Chondrocyte (in vitro differentiated cells): Measurements from ENCODE around the gene GALNTL6. TPM values are rescaled to one million over a fixed set of nuclear protein-coding genes. Genes with fewer than 3 reads are reported as not detected.
A peak's percentile ranks its signal among the peaks of the same experiment; 100 is the strongest.

Source experiments
- DNase-seq: peaks from one replicate; pipeline ENCODE4 v3.0.0; 2021; ENCODE audit warnings: mixed read lengths, low spot score
- H3K27ac Mint-ChIP-seq: one replicate; pipeline ENCODE4 v1.8.0; 2021; ENCODE audit warnings: mild to moderate bottlenecking, moderate library complexity, mixed read lengths; ENCODE audit not compliant: unreplicated experiment
- H3K27me3 Mint-ChIP-seq: 2 replicates; pipeline ENCODE4 v1.8.0; 2021; ENCODE audit warnings: low read depth, mixed read lengths
- H3K36me3 Mint-ChIP-seq: 2 replicates; pipeline ENCODE4 v1.8.0; 2021; ENCODE audit warnings: low read depth, mixed read lengths
- H3K4me1 Mint-ChIP-seq: 2 replicates; pipeline ENCODE4 v1.8.0; 2021; ENCODE audit warnings: low read depth, mild to moderate bottlenecking, mixed read lengths
- H3K4me3 Mint-ChIP-seq: one replicate; pipeline ENCODE4 v1.8.0; 2021; ENCODE audit warnings: mild to moderate bottlenecking, moderate library complexity, mixed read lengths; ENCODE audit not compliant: unreplicated experiment
- H3K9me3 Mint-ChIP-seq: 2 replicates; pipeline ENCODE4 v1.8.0; 2021; ENCODE audit warnings: low read depth, mixed read lengths
- total RNA-seq: library from RNA; stranded (reverse); gene quantifications from 3 replicates; pipeline ENCODE4 v1.2.1, GENCODE V29; 2021
- TF ChIP-seq, protein P1 (sequence below): fragments of 200-600 bp; sonication (generic); IDR thresholded peaks from 2 replicates; pipeline ENCODE4 v1.5.0; 2021; ENCODE audit warnings: antibody characterized with exemption, mild to moderate bottlenecking, moderate library complexity

GALNTL6 gene
- total RNA-seq, 1 donor from 2014 or later: not detected

DNA sequence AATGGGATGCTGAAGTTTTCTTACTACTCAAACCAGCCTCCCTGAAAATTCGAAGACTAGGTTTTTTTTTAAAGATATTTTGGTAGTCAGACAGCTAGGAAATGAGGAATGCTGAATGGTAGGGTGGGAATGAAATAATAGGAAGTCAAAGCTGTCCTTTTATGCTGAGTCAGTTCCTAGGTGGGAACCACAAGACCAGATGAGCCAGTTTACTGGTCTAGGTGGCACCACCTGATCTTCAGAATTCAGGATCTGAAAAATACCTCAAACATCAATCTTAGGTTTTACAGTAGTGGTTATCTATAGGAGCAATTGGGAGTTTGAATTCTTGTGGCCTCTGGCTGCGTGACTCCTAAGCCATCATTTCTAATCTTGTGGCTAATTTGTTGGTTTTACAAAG, 1172.3 kb downstream of the GALNTL6 start:
- peaks cover 15% of the 10 kb centered on the region for H3K9me3 Mint-ChIP-seq
- no peak overlapping the region for H3K4me3 Mint-ChIP-seq
- no peak overlapping the region for H3K27ac Mint-ChIP-seq
- H3K36me3 Mint-ChIP-seq: peaks cover 4% of the 10 kb centered on the region
- DNase-seq: no peak
- TF ChIP-seq, protein P1, sequence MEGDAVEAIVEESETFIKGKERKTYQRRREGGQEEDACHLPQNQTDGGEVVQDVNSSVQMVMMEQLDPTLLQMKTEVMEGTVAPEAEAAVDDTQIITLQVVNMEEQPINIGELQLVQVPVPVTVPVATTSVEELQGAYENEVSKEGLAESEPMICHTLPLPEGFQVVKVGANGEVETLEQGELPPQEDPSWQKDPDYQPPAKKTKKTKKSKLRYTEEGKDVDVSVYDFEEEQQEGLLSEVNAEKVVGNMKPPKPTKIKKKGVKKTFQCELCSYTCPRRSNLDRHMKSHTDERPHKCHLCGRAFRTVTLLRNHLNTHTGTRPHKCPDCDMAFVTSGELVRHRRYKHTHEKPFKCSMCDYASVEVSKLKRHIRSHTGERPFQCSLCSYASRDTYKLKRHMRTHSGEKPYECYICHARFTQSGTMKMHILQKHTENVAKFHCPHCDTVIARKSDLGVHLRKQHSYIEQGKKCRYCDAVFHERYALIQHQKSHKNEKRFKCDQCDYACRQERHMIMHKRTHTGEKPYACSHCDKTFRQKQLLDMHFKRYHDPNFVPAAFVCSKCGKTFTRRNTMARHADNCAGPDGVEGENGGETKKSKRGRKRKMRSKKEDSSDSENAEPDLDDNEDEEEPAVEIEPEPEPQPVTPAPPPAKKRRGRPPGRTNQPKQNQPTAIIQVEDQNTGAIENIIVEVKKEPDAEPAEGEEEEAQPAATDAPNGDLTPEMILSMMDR: no peak
- H3K4me1 Mint-ChIP-seq: peaks cover 16% of the 10 kb centered on the region
- H3K27me3 Mint-ChIP-seq: no peaks in the 10 kb centered on the region

DNA sequence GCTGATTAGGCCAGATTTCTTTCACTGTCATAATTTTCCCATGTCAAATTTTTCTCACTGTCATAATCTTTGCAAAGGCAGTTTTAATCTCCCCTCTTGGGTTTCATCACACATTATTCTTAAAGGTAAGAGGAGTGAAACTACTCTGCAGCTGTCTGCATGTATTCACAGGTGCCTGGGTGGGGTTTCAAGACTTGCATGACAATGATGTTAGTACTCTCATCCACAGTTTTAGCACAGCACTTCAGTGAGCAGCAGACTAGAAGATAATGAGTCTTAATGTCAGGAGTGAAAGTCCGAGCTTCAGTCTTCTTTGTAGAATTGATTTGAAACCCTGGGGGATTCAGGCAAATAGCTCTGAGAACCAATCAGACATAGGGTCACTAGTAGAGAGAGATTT, 1172.9 kb downstream of the GALNTL6 start:
- Mint-ChIP-seq H3K27ac (no peak overlapping the region), H3K4me1 (peaks cover 16% of the 10 kb centered on the region), H3K4me3 (no peak overlapping the region), H3K9me3 (peaks cover 15% of the 10 kb centered on the region), H3K27me3 (no peaks in the 10 kb centered on the region), H3K36me3 (peaks cover 4% of the 10 kb centered on the region)
- no peak for DNase-seq
- TF ChIP-seq, protein P1: no peak

DNA sequence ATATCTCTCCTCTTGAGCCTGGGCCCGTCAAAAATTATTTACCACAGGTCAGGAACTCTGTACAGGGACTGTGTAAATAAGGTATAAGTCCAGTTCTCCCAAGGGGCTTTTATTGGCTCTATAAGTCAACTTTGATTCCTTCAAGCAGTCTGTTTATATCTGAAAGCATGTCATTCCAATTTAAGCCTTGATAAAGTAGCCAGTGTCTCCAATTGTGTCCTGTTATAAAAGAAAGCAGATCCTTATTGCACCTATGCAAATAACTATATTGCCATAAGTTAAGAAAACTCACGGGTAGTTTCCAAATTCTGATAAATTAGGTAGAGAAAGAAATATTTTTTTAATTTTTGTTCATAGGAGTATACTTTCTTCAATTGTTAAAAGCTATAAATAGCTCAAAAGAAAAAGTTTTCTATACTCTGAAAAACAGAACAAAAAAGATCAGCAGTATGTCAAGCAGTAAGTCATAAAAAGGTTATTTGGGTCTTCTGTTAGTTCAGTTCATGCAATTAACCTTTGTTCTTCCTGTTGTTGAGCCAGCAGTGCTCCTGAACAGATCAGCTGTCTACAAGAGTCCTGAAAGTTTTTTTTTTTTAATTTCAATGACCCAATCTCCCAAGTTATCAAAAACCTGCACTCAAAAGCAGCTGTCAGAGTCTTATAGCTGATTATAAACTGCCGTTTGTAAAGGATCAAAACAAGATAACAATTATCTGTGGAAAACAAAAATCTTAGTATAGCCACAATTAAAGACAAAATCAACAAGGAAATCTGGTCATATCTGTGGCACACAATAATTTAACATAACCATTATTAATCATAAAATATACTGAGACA, 1177.0 kb downstream of the GALNTL6 start:
- TF ChIP-seq, protein P1: no peak
- H3K36me3 Mint-ChIP-seq: peaks cover 3% of the 10 kb centered on the region
- no peaks in the 10 kb centered on the region for H3K27me3 Mint-ChIP-seq
- H3K4me1 Mint-ChIP-seq: peaks cover 19% of the 10 kb centered on the region
- no peak overlapping the region for H3K27ac Mint-ChIP-seq
- no peak overlapping the region for H3K4me3 Mint-ChIP-seq
- DNase-seq: no peak
- peaks cover 9% of the 10 kb centered on the region for H3K9me3 Mint-ChIP-seq

DNA sequence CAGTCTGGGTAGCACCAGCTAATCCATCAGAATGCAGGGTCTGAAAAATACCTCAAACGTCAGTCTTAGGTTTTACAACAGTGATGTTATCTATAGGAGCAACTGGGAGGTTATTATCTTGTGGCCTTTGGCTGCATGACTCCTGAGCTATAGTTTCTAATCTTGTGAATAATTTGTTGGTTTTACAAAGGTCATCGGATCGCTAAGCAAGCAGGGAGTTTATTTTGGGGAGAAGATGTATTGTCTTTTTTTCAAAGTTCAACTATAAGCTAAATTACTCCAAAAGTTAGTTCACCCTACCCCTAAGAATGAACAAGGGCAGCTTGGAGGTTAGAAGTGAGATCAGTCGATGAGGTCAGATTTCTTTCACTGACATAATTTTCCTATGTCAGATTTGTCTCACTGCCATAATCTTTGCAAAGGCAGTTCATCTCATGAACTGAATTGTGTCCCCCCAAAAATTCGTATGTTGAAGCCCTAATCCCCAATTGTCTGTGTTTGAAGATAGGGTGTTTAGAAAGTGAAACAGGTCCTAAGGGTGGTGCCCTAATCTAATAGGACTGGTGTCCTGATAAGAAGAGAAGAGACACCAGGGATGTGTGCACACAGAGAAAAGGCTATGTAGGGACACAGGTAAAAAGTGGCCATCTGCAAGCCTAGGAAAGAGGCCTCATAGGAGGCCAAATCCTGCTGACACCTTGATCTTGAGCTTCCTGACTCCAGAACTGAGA, 1179.6 kb downstream of the GALNTL6 start:
- TF ChIP-seq, protein P1: no peak
- no peak for DNase-seq
- H3K4me1 Mint-ChIP-seq: peaks cover 36% of the 10 kb centered on the region
- no peaks in the 10 kb centered on the region for H3K27me3 Mint-ChIP-seq
- H3K4me3 Mint-ChIP-seq: no peak overlapping the region
- H3K9me3 Mint-ChIP-seq: peaks cover 8% of the 10 kb centered on the region
- H3K36me3 Mint-ChIP-seq: peaks cover 3% of the 10 kb centered on the region
- H3K27ac Mint-ChIP-seq: no peak overlapping the region

DNA sequence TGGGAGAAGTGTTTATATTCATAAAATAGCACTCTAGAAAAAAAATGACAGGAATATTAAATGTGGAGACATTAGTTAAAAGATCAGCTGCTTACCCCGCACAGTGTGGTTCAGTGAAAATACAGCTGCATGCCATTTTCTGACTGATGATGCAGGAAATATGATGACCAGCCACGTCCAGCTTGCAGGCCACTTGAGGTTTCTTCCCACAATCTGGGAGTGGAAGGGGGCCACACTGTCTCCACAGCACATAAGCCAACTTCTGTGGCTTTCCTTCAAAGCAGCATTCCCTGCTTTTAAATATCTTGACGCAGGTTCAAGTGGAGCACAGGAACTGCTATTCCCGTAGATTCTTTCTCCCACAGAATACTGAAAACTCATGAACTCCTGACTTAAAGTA, 1182.0 kb downstream of the GALNTL6 start:
- Mint-ChIP-seq H3K4me3 (no peak overlapping the region), H3K27me3 (no peaks in the 10 kb centered on the region), H3K9me3 (no peaks in the 10 kb centered on the region), H3K4me1 (peaks cover 52% of the 10 kb centered on the region), H3K36me3 (no peaks in the 10 kb centered on the region), H3K27ac (peak overlapping the region; percentile 71)
- TF ChIP-seq, protein P1: no peak
- no peak for DNase-seq
